ENCODE measurements around the gene LRRC7. TPM values are rescaled to one million over a fixed set of nuclear protein-coding genes. Genes with fewer than 3 reads are reported as not detected.

The LRRC7 gene
- total and polyA plus RNA-seq, 7 donors, result 0.33 to 1.2 (median 0.94) TPM; not detected in 2

DNA sequence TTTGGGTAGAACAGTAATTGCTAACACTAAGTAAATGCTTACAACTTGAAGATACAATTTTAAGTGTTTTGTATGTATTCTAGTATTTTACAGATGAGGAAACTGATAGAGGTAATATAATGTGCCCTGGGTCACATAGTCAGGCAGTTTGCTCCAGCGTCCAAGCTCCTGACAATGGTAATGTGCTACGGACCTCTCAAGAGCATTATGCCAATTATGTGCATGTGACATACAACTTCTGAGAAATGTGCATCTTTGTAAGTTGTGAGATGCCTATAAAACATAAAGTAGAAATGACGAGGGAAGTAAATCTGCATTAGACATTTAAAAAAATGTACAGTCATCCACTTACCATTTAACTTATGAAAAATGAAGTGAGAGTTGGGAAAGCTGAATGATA lies 186.8 kb downstream of the LRRC7 start:
- intact Hi-C loops (cut with DNase I), result no loop called here
- Histone ChIP-seq H3K36me3 (ENCODE audit: insufficient read depth in 1 of 2, low read depth in 1 of 2) (no peaks in the 10 kb centered on the region), H3K27ac (no peak overlapping the region), H3K27me3 (ENCODE audit: insufficient read depth in 3 of 3, low read length in 2 of 3) (peaks cover 0 to 2% (median 0%) of the 10 kb centered on the region in 3 donors), H3K4me1 (no peaks in the 10 kb centered on the region), H3K4me3 (no peak overlapping the region), H3K9me3 (no peaks in the 10 kb centered on the region)
- no peak for TF ChIP-seq CTCF (IDR thresholded peaks at IDR 0.05)
- 84 to 91% (median 91%) methylated on average over 3 of the region's 3 CpGs for WGBS, 3 donors
- no peak for DNase-seq
- no peak for ATAC-seq

GRCh38 chr1:69755647-69756046 lies 187.9 kb downstream of the LRRC7 start:
- H3K9me3 ChIP-seq, result no peaks in the 10 kb centered on the region
- H3K4me3 ChIP-seq, result no peak overlapping the region
- no peak for ATAC-seq
- H3K27me3 ChIP-seq (ENCODE audit: insufficient read depth in 3 of 3, low read length in 2 of 3), result peaks cover 0 to 2% (median 0%) of the 10 kb centered on the region in 3 donors
- no peaks in the 10 kb centered on the region for H3K36me3 ChIP-seq (ENCODE audit: insufficient read depth in 1 of 2, low read depth in 1 of 2)
- intact Hi-C loops (cut with DNase I), result no loop called here
- DNase-seq, result no peak
- no peaks in the 10 kb centered on the region for H3K4me1 ChIP-seq
- TF ChIP-seq CTCF (IDR thresholded peaks at IDR 0.05), result no peak
- WGBS, 3 donors, result 27 to 71% (median 71%) methylated on average over 1 of the region's 1 CpG
- no peak overlapping the region for H3K27ac ChIP-seq

- Histone ChIP-seq H3K27me3 (ENCODE audit: insufficient read depth in 3 of 3, low read length in 2 of 3) (no peaks in the 10 kb centered on the region), H3K4me3 (no peak overlapping the region), H3K9me3 (no peaks in the 10 kb centered on the region), H3K4me1 (no peaks in the 10 kb centered on the region), H3K27ac (no peak overlapping the region), H3K36me3 (ENCODE audit: insufficient read depth in 1 of 2, low read depth in 1 of 2) (no peaks in the 10 kb centered on the region)
- intact Hi-C loops (cut with DNase I), result no loop called here
- TF ChIP-seq CTCF (IDR thresholded peaks at IDR 0.05), result no peak
- ATAC-seq (no peak), DNase-seq (no peak)
- 17 to 32% (median 28%) methylated on average over 2 of the region's 2 CpGs for WGBS, 3 donors
These were observed 198.2 kb downstream of the LRRC7 start for GRCh38 chr1:69765951-69766350.

DNA sequence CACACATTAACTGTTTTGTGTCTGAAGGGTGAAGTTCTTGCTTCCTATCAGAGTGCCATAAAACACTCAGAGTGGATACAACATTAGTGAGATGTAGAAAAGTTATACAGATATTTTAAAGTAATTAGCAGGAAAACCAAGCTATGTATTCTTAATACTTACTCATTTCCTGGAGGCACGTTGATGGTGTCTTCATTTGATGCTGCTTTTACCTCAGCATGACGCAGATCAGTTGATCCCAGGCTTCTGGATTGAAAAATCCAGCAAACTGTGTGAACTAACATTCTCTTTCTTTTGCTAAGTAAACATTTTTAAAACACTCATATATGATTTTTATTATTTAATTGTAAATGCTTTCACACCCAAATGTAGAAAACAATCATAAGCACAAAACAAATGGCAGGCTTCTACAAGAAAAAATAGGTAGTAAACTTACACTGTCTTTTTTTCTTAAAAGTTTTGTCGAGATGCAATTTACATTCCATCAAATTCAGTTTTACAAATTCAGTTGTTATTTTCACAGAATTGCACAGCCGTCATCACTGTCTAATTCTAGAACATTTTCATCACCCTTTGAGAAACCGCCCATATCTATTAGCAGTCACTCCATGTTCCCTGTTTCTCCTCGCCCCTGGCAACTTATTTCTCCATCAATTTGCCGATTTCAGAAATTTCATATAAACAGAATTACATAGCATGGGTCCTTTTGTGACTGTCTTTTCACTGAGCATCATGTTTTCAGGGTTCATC lies 198.9 kb downstream of the LRRC7 start:
- DNase-seq (no peak), ATAC-seq (no peak)
- 57 to 73% (median 71%) methylated on average over 7 of the region's 7 CpGs for WGBS, 3 donors
- intact Hi-C loops (cut with DNase I), result no loop called here
- no peak overlapping the region for H3K4me3 ChIP-seq
- H3K4me1 ChIP-seq, result no peaks in the 10 kb centered on the region
- H3K27ac ChIP-seq, result no peak overlapping the region
- TF ChIP-seq CTCF (IDR thresholded peaks at IDR 0.05), result no peak
- no peaks in the 10 kb centered on the region for H3K9me3 ChIP-seq
- no peaks in the 10 kb centered on the region for H3K36me3 ChIP-seq (ENCODE audit: insufficient read depth in 1 of 2, low read depth in 1 of 2)
- H3K27me3 ChIP-seq (ENCODE audit: insufficient read depth in 3 of 3, low read length in 2 of 3), result no peaks in the 10 kb centered on the region

DNA sequence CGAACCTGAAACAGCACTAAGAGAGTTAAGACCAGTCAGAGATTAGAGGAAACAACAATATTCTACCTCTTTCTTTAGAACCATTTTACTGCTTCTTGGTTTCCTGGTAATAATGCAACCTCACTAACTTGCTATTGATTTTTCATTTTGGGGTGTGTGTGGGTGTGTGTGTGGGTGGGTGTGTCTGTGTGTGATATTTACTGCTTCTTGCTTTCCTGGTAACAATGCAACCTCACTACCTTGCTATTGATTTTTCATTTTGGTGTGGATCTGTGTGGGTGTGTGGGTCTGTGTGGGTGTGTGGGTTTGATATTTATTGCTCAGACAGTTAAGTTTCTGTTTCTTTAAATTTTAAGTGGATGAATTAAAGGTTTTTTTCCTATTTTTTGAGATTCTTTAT lies 208.8 kb downstream of the LRRC7 start:
- Histone ChIP-seq H3K27me3 (ENCODE audit: insufficient read depth in 3 of 3, low read length in 2 of 3) (no peaks in the 10 kb centered on the region), H3K4me3 (no peak overlapping the region), H3K36me3 (ENCODE audit: insufficient read depth in 1 of 2, low read depth in 1 of 2) (no peaks in the 10 kb centered on the region), H3K4me1 (no peaks in the 10 kb centered on the region), H3K27ac (no peak overlapping the region), H3K9me3 (no peaks in the 10 kb centered on the region)
- DNase-seq (no peak), ATAC-seq (no peak)
- intact Hi-C loops (cut with DNase I), result no loop called here
- 80 to 91% (median 89%) methylated on average over 1 of the region's 1 CpG for WGBS, 3 donors
- no peak for TF ChIP-seq CTCF (IDR thresholded peaks at IDR 0.05)

Data from psoas muscle (tissue), 8 donors.